ENCODE measurements around the gene TGFBR3L.

Gene TGFBR3L
- total RNA-seq = 0.62 to 0.88 reads per million in 2 donors

DNA sequence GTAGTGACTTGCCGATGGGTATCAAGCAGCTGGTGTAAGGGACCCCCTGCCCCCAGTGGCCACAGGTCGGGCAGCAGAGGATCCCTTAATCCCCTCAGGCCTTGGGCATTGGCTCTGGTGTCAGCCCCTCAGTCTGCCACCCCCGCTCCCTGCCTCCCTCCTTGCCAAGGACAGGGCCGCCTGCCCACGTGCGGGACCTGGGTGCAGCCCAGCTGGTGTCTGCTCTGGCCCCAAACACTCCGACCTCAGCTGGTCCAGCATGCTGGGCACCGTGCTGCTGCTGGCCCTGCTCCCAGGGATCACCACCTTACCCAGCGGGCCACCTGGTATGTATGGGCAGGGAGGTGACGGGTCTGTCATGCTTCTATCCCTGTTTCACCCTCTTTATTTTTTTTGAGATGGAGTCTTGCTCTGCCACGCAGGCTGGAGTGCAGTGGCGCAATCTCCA lies at the start of gene TGFBR3L:
Gene TGFBR3L (plus strand): TSS at position 233 of the 448 bp plus-strand sequence.
- no peak for DNase-seq

GRCh38 chr19:7865262-7865911 lies 49.2 kb upstream of the TGFBR3L start:
- no peak for DNase-seq

GRCh38 chr19:7866399-7867091 lies 48.1 kb upstream of the TGFBR3L start:
- DNase-seq = no peak

DNA sequence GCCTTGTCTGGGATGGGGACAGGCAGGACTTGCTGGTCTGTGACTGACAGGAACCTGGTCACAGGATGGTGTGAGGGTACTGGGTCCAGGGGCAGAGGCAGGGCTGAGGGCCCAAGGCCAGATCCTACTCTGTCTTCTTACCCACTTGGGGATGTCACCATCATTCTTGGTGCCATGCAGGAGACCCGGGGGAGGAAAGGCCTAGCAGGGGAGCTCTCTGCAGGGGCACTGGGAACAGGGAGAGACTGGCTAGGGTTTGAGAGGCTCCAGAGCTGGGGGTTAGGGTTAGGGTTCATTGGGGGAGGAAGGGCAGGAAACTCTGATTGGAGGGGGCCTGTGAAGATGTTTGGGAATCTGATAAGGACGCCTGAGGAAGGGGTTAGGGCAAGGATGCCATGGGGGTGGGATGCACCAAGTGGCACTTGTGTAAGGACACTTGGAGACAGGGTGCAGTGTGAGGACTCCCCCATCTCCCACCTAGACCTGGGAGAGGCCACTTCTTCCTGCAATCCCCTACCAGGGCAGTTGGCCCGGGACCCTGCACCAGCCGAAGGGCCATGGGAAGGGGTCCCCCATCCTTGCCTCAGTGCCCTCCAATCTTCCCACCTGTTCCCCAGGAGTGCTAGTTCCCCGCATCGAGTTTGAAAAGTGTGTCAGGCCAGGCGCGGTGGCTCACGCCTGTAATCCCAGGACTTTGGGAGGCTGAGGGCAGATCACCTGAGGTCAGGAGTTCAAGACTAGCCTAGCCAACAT lies 47.4 kb upstream of the TGFBR3L start:
- DNase-seq = no peak

GRCh38 chr19:7868326-7868670 lies 46.3 kb upstream of the TGFBR3L start:
- no peak for DNase-seq

DNA sequence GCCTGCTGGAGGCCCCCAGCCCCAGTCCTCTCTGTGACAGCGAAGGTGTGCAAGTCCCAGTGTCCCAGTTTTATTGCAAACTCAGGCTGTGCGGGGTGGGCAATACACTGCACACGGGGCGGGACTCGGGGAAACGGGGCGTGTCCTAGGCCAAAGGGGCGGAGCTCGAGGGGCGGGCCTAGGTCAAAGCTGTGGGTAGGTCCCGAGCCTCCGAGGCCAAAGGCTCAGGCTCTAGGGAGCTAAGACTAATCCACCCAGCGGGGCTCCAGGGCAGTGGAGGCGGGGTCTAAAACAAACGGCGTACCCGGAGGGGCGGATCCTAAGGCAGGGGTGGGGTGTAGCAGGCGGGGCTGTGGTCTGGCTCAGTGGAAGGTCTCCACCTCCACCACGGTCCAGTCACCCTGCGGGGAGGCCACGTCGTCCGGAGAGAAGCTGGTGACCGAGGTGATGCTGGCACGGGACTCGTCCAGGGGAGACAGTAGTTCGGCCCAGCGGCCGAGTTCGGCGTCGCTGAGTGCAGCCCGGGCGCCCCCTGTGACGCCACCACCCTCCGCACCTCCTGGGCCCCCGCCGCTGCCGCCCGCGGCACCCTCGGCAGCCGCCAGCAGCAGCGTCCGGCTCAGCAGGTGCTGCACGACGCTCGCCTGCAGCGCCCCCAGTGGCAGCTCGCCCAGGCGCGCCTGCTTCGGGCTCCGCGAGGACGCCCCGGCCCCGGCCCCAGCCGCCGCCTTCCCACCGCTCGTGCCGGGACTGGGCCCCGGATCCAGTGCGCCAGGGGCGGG lies 45.8 kb upstream of the TGFBR3L start:
- DNase-seq = peak; percentile 73 to 90 (median 80)

DNA sequence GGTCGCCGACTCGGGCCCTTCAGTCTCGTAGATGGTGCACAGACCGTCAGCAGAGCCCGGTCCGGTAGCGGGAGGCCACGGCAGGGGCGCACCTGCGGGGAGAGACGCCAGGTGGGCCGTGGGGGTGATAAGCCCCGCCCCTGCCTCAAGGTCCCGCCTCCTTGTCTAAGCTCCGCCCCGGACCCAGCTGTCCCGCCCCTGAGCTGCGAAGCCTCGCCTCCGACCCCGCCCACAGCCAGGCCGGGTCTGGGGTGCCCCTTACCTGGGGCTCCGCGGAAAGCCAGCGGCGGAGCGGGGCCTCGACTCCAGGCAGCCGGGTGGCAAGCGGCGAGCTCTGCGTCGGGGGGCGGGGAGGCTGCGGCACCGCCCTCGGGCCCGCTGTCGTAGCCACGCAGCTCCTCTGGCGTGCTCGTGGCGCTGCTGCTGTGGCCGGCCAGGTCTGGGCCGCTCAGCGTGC lies 45.1 kb upstream of the TGFBR3L start:
- peak; percentile 52 to 79 (median 76) for DNase-seq

- peak in 4 of 5 experiments; percentile 37 to 68 (median 42) for DNase-seq
Measured at GRCh38 chr19:7869910-7870511, 44.6 kb upstream of the TGFBR3L start.

GRCh38 chr19:7870571-7871436 lies 43.8 kb upstream of the TGFBR3L start:
- peak in 4 of 5 experiments; percentile 21 to 59 (median 48) for DNase-seq

GRCh38 chr19:7871437-7872305 lies 43.0 kb upstream of the TGFBR3L start:
- peak; percentile 69 to 90 (median 72) for DNase-seq

GRCh38 chr19:7872306-7873204 lies 42.1 kb upstream of the TGFBR3L start:
- no peak for DNase-seq

DNA sequence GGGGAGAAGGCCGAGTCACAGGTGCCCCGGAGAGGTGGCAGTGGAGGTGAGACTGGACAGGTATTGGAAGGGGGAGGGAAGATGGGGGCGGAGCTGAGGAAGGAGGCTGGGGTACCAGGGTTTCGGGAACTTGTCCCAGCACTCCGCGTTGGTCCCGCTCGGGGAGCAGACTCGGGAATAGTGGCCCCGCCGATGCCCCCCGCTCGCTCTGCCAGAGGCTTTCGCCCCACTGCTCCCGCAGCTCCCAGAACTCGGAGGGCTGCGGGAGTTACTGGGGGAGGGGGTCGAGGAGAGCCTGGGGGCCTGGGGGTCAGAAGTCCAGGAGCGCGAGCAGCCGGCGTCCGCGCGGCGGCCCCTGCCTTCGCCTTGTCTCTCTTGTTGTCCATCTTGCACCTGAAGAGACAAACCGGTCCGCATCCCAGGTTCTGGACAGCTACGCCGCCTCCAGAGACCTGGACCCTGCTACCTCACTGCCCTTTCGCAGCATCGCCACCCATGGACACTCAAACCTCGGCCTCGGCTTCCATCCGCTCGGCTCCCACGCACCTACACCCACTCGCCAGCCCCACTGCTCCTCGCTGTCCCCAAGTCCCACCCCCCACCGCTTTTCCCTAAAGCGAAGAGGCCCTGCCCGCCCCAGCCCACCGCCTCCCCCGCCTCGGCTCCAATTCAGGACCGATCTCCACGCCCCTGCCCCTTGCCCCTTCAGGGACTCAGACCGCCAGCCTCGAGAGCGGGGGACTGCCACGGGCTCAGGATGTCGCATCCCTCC lies 41.1 kb upstream of the TGFBR3L start:
- DNase-seq = no peak

DNA sequence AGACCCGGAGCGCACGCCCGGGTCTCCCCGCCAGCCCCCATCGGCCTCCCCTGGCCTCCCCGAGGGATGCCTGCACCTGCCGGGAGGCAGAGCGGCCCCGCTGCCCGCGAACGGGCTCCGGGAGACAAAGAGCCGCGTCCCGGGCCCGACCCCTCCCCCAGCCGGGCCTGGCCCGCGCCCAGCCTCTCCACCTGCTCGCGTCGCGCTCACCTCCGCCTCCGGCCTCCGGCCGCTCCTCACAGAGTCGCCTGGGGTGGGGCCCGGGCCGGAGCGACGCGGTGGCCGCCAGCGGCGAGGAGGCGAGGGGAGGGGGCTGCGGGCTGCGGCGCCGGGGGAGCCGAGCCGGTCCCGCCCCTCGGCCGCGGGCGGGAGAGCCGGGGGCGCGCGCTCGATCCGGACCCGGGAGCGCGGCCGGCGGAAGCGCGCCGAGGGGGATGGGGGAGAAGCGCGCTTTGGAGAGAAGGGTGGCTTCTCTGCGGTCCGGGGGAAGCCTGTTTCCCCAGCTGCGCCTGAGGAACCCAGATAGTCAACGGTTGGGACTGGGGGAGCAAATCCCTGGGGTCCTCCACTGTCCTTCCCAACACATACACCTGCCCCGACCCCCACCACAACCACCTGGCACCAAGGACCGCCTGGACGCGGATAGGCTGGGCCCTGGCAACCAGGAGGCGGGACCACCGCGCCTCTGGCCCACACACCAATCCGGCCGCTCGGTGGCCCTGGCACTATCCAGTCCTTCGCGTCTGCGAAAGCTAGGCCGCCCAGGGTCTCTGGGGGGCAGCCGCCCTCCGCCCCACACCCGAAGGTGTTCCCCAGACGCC lies 40.3 kb upstream of the TGFBR3L start, which contains the start of gene PRR36:
Gene PRR36 (minus strand): TSS at position 315 of the 821 bp plus-strand sequence. CDS start 701 bp downstream, outside the sequence.
- DNase-seq = no peak

- DNase-seq = no peak
Measured at GRCh38 chr19:7874897-7875273, 39.7 kb upstream of the TGFBR3L start.

DNA sequence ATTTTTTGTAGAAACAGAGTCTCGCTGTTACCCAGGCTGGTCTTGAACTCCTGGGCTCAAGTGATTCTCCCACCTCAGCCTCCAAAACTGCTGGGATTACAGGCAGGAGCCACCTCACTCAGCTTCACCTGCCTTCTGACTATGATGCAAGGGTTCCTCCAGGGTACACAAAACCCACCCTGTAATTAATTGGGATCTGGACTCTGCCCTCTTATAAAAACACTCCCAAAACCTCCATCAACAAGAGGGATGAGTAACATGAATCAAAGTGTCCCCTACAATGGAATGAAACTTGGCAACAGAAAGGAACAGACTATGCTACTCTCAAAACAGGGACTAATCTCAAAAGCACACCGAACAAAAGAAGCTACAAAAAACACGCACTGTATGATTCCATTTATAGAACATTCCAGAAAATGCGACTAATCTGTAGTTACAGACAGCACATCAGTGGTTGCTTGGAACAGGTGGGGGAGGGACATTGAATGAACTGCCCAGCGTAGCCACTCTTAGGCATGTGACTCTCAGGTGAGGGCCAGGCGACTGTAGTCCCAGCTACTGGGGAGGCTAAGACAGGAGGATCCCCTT lies 37.3 kb upstream of the TGFBR3L start:
- no peak for DNase-seq

DNA sequence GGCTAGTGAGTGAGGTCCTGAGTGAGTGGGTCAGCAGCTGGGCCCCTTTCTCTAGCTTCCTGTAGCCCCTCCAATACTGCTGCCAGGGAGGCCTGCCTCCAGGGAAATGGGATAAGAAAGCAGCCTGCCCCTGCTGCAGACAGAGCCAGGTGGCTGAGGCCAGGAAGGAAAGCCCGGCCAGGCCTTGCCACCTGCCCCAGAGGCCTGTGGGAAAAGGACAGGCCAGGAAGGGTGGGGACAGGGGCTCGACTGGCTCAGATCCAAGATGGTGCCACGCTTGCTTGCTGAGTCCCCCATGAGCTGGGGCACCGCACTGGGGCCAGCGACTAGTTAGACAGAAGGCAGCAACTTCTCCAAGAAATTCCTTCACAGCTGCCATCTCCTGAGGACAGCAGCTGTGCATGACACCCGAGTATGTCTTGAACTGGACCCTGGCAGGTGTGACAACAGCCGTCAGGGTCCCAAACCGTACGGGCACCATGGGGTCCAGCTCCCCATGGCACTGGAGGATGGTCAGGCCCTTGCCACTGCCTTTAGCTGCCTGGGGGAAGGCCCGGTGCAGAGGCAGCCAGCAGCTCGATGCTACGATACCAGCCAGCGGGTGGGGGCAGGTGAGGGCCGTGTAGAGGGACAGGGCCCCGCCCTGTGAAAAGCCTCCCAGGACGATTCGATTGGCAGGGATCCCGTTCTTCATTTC lies 35.4 kb upstream of the TGFBR3L start:
- no peak for DNase-seq
